Colonic mucosa (tissue), 4 donors: Measurements from ENCODE around the gene HTR3E. TPM values are rescaled to one million over a fixed set of nuclear protein-coding genes. Genes with fewer than 3 reads are reported as not detected.
A peak's percentile ranks its signal among the peaks of the same experiment; 100 is the strongest.

Source experiments
- DNase-seq: peaks from one replicate; pipeline ENCODE4 v3.0.0-alpha.2; 2020
- H3K27ac ChIP-seq: fragments of 200-600 bp; one replicate; pipeline ENCODE4 v1.8.0; 2021
- H3K27me3 ChIP-seq: fragments of 200-600 bp; one replicate; pipeline ENCODE4 v1.8.0; 2021
- H3K36me3 ChIP-seq: fragments of 200-600 bp; one replicate; pipeline ENCODE4 v1.8.0; 2021
- H3K4me1 ChIP-seq: fragments of 200-600 bp; one replicate; pipeline ENCODE4 v1.8.0; 2021; ENCODE audit warnings: mild to moderate bottlenecking
- H3K4me3 ChIP-seq: fragments of 200-600 bp; one replicate; pipeline ENCODE4 v1.8.0; 2021
- H3K9ac ChIP-seq, 2 donors: one replicate each; pipeline ENCODE4 v1.7.0; 2013; ENCODE audit warnings: control low read depth in 2 of 2, low read depth in 2 of 2, low read length in 2 of 2
- H3K9me3 ChIP-seq: fragments of 200-600 bp; one replicate; pipeline ENCODE4 v1.8.0; 2021
- intact Hi-C: fragments of 100-400 bp; cut with DNase I; formaldehyde crosslinking; loops from one replicate; pipeline ENCODE4 v1.14.1; 2022
- total RNA-seq, 2 donors: library from RNA; stranded (reverse); fragmentation: NEBNext Ultra II Directional in 1 of 2; extraction: Animal tissue kit (Norgen Biotek cat#: 25700) in 1 of 2; gene quantifications; one replicate each; pipeline ENCODE4 v1.2.1, GENCODE V29; 2021
- TF ChIP-seq, protein P1 (sequence below): fragments of 200-600 bp; IDR thresholded peaks from one replicate; pipeline ENCODE4 v1.8.0; 2022; ENCODE audit warnings: antibody characterized with exemption, mild to moderate bottlenecking
- donor health status: healthy.
- donor health status: DM: no; HTN: no; CAD: no.
- donor health status: DM: no; HTN: no; CAD: no.

Gene HTR3E, protein sequence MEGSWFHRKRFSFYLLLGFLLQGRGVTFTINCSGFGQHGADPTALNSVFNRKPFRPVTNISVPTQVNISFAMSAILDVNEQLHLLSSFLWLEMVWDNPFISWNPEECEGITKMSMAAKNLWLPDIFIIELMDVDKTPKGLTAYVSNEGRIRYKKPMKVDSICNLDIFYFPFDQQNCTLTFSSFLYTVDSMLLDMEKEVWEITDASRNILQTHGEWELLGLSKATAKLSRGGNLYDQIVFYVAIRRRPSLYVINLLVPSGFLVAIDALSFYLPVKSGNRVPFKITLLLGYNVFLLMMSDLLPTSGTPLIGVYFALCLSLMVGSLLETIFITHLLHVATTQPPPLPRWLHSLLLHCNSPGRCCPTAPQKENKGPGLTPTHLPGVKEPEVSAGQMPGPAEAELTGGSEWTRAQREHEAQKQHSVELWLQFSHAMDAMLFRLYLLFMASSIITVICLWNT
- under 1 TPM; 0.13 to 0.52 TPM for total RNA-seq

DNA sequence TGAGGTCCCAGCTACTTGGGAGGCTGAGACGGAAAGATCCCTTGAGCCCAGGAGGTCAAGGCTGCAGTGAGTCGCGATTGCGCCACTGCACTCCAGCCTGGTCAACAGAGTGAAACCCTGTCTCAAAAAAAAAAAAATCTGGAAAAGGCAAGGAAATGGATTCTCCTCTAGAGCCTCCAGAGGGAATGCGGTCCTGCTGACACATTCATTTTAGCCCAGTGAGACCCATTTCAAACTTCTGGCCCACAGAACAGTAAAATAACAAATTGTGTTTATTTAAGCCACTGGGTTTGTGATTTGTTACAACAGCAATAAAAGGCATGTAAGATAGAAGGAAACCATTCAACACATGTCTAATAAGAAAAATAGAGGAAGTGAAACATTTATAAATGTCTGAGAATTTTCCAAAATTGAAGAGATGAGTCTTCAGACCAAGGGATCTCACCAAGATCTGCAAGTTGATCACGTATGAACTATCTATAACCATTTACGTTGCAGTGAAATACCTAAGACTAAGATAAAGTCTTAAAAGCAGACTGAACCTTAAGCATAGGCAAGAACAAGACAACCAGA, at the start of gene HTR3E:
Gene HTR3E (plus strand): TSS at position 254 of the 573 bp plus-strand sequence. CDS start 466 bp downstream, outside the sequence.
- Histone ChIP-seq H3K9me3 (no peaks in the 10 kb centered on the region), H3K9ac (no peak within 1 kb of the TSS), H3K27me3 (no peaks in the 10 kb centered on the region), H3K4me3 (no peak within 1 kb of the TSS), H3K27ac (no peak within 1 kb of the TSS), H3K4me1 (no peaks in the 10 kb centered on the region), H3K36me3 (no peaks in the 10 kb centered on the region)
- TF ChIP-seq, protein P1, sequence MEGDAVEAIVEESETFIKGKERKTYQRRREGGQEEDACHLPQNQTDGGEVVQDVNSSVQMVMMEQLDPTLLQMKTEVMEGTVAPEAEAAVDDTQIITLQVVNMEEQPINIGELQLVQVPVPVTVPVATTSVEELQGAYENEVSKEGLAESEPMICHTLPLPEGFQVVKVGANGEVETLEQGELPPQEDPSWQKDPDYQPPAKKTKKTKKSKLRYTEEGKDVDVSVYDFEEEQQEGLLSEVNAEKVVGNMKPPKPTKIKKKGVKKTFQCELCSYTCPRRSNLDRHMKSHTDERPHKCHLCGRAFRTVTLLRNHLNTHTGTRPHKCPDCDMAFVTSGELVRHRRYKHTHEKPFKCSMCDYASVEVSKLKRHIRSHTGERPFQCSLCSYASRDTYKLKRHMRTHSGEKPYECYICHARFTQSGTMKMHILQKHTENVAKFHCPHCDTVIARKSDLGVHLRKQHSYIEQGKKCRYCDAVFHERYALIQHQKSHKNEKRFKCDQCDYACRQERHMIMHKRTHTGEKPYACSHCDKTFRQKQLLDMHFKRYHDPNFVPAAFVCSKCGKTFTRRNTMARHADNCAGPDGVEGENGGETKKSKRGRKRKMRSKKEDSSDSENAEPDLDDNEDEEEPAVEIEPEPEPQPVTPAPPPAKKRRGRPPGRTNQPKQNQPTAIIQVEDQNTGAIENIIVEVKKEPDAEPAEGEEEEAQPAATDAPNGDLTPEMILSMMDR, result no peak
- intact Hi-C loops, result no loop called here
- no peak for DNase-seq

DNA sequence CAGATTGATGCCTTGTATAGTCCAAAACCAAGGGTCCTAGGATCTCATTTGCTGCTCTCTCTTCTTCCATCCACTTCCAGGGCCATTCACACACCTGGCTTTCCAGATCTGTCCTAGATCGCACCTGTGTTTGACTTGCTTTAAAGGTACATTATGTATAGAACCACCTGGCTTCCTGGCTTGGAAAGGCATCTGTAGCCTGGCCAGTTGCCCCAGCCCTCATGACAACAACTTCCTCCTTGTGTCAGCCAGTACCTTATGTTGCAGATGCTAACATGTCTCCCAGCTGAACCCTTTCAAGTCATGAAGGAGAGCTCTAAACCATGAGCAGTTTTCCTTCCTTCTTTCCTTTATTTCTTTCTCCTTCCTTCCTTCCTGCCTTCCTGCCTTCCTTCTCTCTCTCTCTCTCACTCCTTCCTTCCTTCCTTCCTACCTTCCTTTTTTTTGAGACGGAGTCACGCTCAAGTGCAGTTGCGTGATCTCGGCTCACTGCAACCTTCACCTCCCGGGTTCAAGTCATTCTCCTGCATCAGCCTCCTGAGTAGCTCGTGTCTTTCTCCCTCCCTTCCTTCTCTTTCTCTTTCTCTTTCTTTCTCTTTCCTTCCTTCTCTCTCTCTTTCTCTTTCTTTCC, 46.5 kb upstream of the HTR3E start:
- Histone ChIP-seq H3K9ac (no peak overlapping the region), H3K27me3 (no peaks in the 10 kb centered on the region), H3K4me3 (no peak overlapping the region), H3K36me3 (no peaks in the 10 kb centered on the region), H3K27ac (no peak overlapping the region), H3K9me3 (no peaks in the 10 kb centered on the region), H3K4me1 (no peaks in the 10 kb centered on the region)
- intact Hi-C loops, result no loop called here
- TF ChIP-seq, protein P1, result no peak
- DNase-seq, result peak; percentile 21

DNA sequence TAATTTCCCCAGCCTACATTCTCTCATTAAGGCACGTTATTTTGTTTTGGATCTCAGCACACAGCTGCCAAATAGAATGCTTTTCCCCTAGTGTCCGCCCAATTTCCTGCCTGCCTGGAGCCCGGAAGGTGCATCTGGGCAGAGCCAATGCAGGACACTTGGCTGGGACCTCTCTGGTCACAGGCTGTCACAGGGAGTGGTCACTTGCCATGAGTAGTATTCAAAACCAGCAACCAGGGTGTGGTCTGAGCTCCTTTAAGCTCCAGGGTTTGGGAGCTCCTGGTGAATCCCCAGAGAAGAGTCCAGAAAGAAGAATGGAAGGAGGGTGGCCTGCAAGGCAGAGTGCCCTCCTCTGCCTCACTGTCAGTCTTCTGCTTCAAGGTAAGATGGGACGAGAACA, 44.1 kb upstream of the HTR3E start, which contains the start of gene HTR3C:
Gene HTR3C (plus strand): TSS at position 281 of the 400 bp plus-strand sequence. CDS start 34 bp downstream, at position 315.
- intact Hi-C loops, result no loop called here
- no peaks in the 10 kb centered on the region for H3K9me3 ChIP-seq
- no peaks in the 10 kb centered on the region for H3K27me3 ChIP-seq
- H3K9ac ChIP-seq, result no peak within 1 kb of the TSS
- H3K36me3 ChIP-seq, result no peaks in the 10 kb centered on the region
- H3K4me3 ChIP-seq, result no peak within 1 kb of the TSS
- DNase-seq, result no peak
- no peak within 1 kb of the TSS for H3K27ac ChIP-seq
- TF ChIP-seq, protein P1, result no peak
- H3K4me1 ChIP-seq, result no peaks in the 10 kb centered on the region

DNA sequence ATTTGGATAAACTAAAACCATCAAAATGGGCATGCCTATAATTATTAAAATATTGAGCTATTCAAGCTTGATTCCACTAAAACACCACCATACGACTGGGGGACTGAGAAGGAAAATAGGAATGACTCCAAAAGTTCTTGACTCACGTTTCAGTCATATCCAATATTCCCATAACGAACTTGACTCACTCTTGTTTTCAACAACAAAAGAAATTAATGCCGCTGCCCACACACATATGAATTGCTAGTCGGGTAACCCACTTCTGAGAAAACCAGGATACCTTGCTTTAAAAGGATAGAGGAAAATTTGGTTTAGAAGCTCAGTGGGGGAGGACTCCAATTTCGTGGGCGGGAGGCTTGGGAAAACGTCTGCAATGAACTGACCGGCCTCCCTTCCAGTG, 38.8 kb upstream of the HTR3E start:
- Histone ChIP-seq H3K27me3 (no peaks in the 10 kb centered on the region), H3K36me3 (no peaks in the 10 kb centered on the region), H3K9me3 (no peaks in the 10 kb centered on the region), H3K27ac (no peak overlapping the region), H3K9ac (no peak overlapping the region), H3K4me1 (no peaks in the 10 kb centered on the region), H3K4me3 (no peak overlapping the region)
- intact Hi-C loops, result no loop called here
- TF ChIP-seq, protein P1, result no peak
- DNase-seq, result no peak

DNA sequence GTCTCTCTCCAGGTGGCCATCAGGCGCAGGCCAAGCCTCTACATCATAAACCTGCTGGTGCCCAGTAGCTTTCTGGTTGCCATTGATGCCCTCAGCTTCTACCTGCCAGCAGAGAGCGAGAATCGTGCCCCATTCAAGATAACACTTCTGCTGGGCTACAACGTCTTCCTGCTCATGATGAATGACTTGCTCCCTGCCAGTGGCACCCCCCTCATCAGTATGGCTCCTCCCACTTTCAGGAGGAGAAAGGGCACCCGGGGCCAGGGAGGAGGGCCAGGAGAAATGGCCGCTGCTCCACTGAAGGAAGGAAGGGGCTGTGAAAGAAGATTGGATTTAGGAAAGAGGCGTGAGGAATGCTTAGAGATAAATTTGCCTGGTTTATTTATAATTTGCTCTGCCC, 37.4 kb upstream of the HTR3E start:
- intact Hi-C loops, result no loop called here
- TF ChIP-seq, protein P1, result no peak
- Histone ChIP-seq H3K9ac (no peak overlapping the region), H3K9me3 (no peaks in the 10 kb centered on the region), H3K4me1 (no peaks in the 10 kb centered on the region), H3K27me3 (no peaks in the 10 kb centered on the region), H3K4me3 (no peak overlapping the region), H3K36me3 (no peaks in the 10 kb centered on the region), H3K27ac (no peak overlapping the region)
- DNase-seq, result no peak
